Eye (tissue), 1 donor: ENCODE results near the gene MACF1.
"Not testable (repeated sequence)": the region's sequence is repeated elsewhere in the genome, so short reads cannot be mapped to it uniquely, and the experiment has no call there.

ENCODE experiments used
- DNase-seq: peaks from one replicate; pipeline ENCODE4 v3.0.0-alpha.2; 2015

Gene MACF1

DNA sequence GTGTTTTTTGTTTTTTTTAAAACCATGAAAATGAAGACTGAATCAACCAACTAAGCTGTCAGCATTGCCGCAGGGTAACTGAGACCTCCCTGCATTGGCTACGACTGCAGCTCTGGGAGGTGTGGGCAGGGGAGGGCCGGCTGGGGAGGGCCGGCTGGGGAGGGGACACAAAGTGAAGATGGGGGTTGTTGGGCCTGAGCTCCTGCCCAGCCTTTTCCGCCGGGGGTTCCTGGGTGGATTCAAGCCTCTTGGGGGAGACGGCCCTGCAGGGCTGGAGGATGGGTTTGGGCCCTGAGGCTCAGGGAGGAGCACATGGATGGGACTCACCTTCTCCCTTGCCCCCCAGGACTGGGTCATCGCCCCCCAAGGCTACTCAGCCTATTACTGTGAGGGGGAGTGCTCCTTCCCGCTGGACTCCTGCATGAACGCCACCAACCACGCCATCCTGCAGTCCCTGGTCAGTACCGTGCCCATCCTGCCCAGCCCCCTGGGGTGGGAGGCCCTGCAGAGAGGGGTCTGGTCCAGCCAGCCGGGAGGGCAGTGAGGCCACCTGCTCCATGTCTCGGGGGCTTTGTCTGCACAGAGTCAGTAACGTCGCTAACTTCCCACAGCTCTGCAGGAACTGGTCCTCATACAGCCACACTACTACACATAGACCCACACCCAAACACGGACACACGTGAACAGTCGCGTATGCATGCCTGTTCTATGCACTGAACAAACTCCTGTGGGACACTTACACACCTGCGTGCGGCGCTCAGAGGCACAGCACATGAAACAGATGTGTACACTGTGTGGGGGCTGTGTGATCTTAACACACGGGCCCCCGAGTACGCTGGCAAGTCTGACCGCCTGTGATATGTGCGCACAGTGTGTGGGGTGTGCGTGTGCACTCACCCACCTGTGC lies 318.4 kb downstream of the MACF1 start:
- no peak for DNase-seq

- no peak for DNase-seq
These were observed 319.7 kb downstream of the MACF1 start for GRCh38 chr1:39524171-39524570.

DNA sequence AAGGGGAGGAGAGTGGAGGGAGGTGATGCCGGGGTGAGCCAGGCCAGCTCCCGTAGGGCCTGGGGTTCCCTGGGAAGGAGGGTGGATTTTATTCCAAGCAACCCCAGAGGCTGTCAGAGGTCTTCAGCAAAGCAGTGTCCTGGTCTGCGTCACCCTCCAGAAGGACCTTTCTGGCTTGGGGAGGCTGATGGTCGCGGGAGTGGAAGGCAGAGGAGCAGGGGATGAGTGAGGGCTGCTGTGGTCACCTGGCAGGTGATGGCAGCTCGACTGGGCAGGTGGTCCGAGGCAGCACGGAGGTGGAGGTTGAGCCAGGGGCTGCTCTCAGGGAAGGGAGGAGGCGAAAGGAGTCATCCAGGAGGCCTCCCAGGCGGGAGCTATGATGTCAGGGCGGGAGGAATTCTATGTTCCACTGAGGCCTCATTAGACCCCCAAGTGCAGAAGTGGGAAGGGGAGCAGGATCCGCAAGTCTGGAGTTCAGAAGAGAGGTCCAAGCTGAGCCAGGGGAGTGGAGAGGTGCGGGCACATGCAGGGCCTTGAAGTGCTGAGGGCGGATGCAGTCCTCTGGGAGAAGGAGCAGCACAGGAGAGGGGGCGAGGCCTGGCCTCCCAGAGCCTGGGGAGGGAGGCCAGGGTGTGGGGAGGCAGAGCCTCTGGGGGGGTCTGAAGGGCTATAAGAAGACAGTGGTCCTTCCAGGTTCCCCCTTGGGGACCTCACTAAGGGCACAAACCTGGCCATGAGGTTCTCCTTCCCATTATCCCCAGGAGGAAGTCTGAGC lies 320.3 kb downstream of the MACF1 start:
- no peak for DNase-seq

GRCh38 chr1:39525366-39526165 lies 321.1 kb downstream of the MACF1 start:
- no peak for DNase-seq

- no peak for DNase-seq
These were observed 322.1 kb downstream of the MACF1 start for GRCh38 chr1:39526466-39527189.

DNA sequence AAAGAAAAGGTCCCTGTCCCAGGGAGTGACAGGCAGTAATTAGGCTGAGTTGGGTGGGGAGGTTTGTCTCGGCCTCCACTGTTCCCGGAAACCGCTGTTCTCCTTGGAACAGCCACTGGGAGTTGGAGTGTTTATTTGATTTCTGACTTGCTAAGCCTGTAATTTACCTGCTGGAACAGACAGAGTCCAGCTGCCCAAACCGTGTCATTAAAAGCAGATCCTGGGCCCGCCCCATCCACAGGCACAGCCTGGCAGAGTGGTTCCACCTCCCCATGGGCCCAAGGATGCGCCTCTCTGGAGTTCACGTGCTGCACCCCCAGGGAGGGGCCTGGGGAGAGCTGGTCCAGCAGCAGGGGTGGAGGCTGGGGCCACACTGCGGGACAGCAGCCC lies 322.7 kb downstream of the MACF1 start:
- not testable (repeated sequence) for DNase-seq

- DNase-seq, result no peak
These were observed 323.6 kb downstream of the MACF1 start for GRCh38 chr1:39528082-39528481.

DNA sequence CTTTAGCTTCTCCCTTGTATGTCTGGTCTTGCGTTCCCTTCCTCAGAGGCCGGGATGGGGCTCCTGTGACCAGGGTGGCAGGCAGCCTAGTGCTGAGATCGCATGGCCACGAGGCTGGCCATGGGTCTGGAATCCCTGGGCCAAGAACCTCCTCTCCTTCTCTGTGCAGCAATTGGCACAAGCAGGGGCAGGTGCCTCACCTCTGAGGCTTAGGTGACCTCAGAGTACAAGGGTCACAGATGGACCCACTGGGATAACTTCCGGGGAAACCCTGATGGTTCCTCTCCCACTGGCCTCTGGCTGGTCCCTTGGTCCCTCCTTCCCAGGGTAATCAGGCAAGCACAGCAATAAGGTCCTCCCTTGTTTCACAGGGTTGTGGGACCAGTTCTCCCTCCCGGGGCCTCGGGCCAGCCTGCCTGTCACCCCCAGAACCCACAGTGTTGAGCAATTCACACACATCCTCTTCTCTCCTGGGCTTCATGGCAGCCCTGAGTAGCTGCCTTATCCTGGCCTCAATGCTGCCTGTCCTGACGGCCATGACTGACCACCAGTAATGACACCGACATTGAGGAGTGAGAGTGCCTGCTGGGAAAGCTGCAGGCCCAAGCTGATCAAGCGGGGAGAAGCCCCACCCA lies 325.5 kb downstream of the MACF1 start:
- no peak for DNase-seq

- no peak for DNase-seq
These were observed 327.0 kb downstream of the MACF1 start for GRCh38 chr1:39531526-39531925.

DNA sequence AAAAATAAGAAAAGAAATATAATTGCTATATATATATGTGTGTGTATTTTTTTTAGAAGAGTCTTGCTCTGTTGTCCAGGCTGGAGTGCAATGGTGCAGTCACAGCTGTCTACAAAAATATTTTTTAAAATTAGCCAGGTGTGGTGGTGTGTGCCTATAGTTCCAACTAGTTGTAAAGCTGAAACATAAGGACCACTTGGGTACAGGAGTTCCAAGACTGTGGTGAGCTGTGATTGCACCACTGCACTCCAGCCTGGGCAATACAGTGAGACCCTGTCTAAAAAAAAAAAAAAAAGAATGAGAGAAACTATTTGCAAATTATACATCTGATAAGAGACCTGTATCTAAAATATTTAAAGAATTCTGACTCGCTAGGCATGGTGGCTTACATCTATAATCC lies 328.9 kb downstream of the MACF1 start:
- no peak for DNase-seq
